HepG2 (cell line): ENCODE results near the gene SHANK2. TPM values are rescaled to one million over a fixed set of nuclear protein-coding genes. Genes with fewer than 3 reads are reported as not detected.

Experiments used
- E2F2 ChIP-seq: sonication (generic); formaldehyde crosslinking; IDR thresholded peaks from 2 replicates; pipeline ENCODE4 v1.4.0; 2020; ENCODE audit warnings: missing genetic modification reagents, borderline replicate concordance
- ELF3 ChIP-seq: IDR thresholded peaks from 2 replicates; pipeline ENCODE4 v1.6.1; 2016; ENCODE audit warnings: missing genetic modification reagents, missing compliant biosample characterization
- MXD3 ChIP-seq: IDR thresholded peaks from 2 replicates; pipeline ENCODE4 v1.6.1; 2016; ENCODE audit warnings: mild to moderate bottlenecking, missing biosample characterization, missing genetic modification reagents
- NBN ChIP-seq: fragments of 450-650 bp; conservative IDR thresholded peaks from 2 replicates; pipeline ENCODE4 v1.6.1; 2017
- RARA ChIP-seq: IDR thresholded peaks from 2 replicates; pipeline ENCODE4 v1.6.1; 2016; ENCODE audit warnings: missing genetic modification reagents, missing compliant biosample characterization
- RBFOX2 ChIP-seq: fragments of 200-400 bp; formaldehyde crosslinking; IDR thresholded peaks from 2 replicates; pipeline ENCODE4 v1.6.1; 2017; ENCODE audit warnings: low read depth, mild to moderate bottlenecking, low read length
- SALL1 ChIP-seq: sonication (generic); formaldehyde crosslinking; IDR thresholded peaks from 2 replicates; pipeline ENCODE4 v1.8.0; 2022; ENCODE audit warnings: mild to moderate bottlenecking, missing genetic modification reagents
- SNAI1 ChIP-seq: sonication (generic); formaldehyde crosslinking; IDR thresholded peaks from 2 replicates; pipeline ENCODE4 v1.5.0; 2020; ENCODE audit warnings: mild to moderate bottlenecking, missing genetic modification reagents, borderline replicate concordance
- USF2 ChIP-seq, 2 experiments: sonication (generic) in 1 of 2; formaldehyde crosslinking in 1 of 2; IDR thresholded peaks; 2 replicates each; pipeline versions ENCODE4 v1.5.1 to v1.6.1; 2011 to 2020; ENCODE audit warnings: borderline replicate concordance in 1 of 2, low read depth in 1 of 2, low read length in 1 of 2, mild to moderate bottlenecking in 1 of 2, missing genetic modification reagents in 1 of 2, moderate library complexity in 1 of 2
- YY1 ChIP-seq: IDR thresholded peaks from 2 replicates; pipeline ENCODE4 v1.6.1; 2011; ENCODE audit warnings: low read length, low read depth, moderate library complexity, mild to moderate bottlenecking; ENCODE audit not compliant: insufficient read depth, insufficient replicate concordance
- ZNF280B ChIP-seq: sonication (generic); formaldehyde crosslinking; IDR thresholded peaks from 2 replicates; pipeline ENCODE4 v1.5.0; 2020; ENCODE audit warnings: missing genetic modification reagents, mild to moderate bottlenecking, borderline replicate concordance
- ZNF335 ChIP-seq: sonication (generic); formaldehyde crosslinking; IDR thresholded peaks from 2 replicates; pipeline ENCODE4 v1.4.0; 2020; ENCODE audit warnings: missing genetic modification reagents
- ZNF549 ChIP-seq: sonication (generic); formaldehyde crosslinking; IDR thresholded peaks from 2 replicates; pipeline ENCODE4 v1.5.0; 2020; ENCODE audit warnings: missing genetic modification reagents
- ZNF609 ChIP-seq: sonication (generic); formaldehyde crosslinking; IDR thresholded peaks from 2 replicates; pipeline ENCODE4 v1.4.0; 2020; ENCODE audit warnings: mild to moderate bottlenecking, missing genetic modification reagents, borderline replicate concordance
- ZNF761 ChIP-seq: sonication (generic); formaldehyde crosslinking; conservative IDR thresholded peaks from 2 replicates; pipeline ENCODE4 v1.4.0; 2020; ENCODE audit warnings: mild to moderate bottlenecking, missing genetic modification reagents
- polyA plus RNA-seq, 8 experiments: library from polyadenylated mRNA; depleted of rRNA in 3 of 8; stranded (reverse) in 7 of 8; unstranded in 1 of 8; fragments of >200 nt; fragmentation: Illumina TruSeq in 4 of 8; extraction: Trizol in 4 of 8; gene quantifications; 2 replicates each; pipeline versions ENCODE4 v1.2.1 to v1.2.3, GENCODE V29; 2011 to 2016; ENCODE audit warnings: low read depth in 4 of 8, missing spikeins in 1 of 8, mixed read lengths in 1 of 8; ENCODE audit not compliant: insufficient read depth in 1 of 8
- total RNA-seq, 5 experiments: library from RNA; depleted of rRNA; stranded (reverse); fragments of >200 nt; fragmentation: Illumina TruSeq; extraction: Trizol; gene quantifications; 2 replicates each; pipeline ENCODE4 v1.2.3, GENCODE V29; 2016; ENCODE audit warnings: low read depth in 1 of 5
- TF ChIP-seq, protein P1 (sequence below): sonication (generic); formaldehyde crosslinking; IDR thresholded peaks from 2 replicates; pipeline ENCODE4 v1.8.1; 2023; ENCODE audit warnings: mild to moderate bottlenecking, missing genetic modification reagents
- TF ChIP-seq, protein P2 (sequence below): sonication (generic); formaldehyde crosslinking; IDR thresholded peaks from 2 replicates; pipeline ENCODE4 v1.5.0; 2020; ENCODE audit warnings: missing genetic modification reagents

SHANK2 gene
- total and polyA plus RNA-seq, 2 of the 13 experiments (the other 11 are each of a cell fraction or from before 2014, with no cell fraction given): 10.2 to 13.0 TPM

GRCh38 chr11:71251761-71252268 lies 562 bp downstream of the SHANK2 start (continued):
- TF ChIP-seq RBFOX2 (peak; percentile 59), SALL1 (CRISPR knock-in tag) (peak; percentile 62), ZNF761 (no peak), YY1 (peak; percentile 53), SNAI1 (0 out of 2 replicates have a peak, but pooled peaks have one; percentile 10), MXD3 (CRISPR knock-in tag) (0 out of 2 replicates have a peak, but pooled peaks have one; percentile 35), ZNF280B (CRISPR knock-in tag) (no peak), ELF3 (CRISPR knock-in tag) (no peak), ZNF609 (no peak), USF2 (IDR thresholded peaks at IDR 0.05; ENCODE audit: low read depth, low read length) (no peak), USF2 (CRISPR knock-in tag; IDR thresholded peaks at IDR 0.05; ENCODE audit: borderline replicate concordance) (no peak), RARA (CRISPR knock-in tag) (0 out of 2 replicates have a peak, but pooled peaks have one; percentile 16), E2F2 (CRISPR knock-in tag) (no peak), ZNF335 (CRISPR knock-in tag) (no peak), ZNF549 (CRISPR knock-in tag) (no peak), NBN (no peak)
- TF ChIP-seq, protein P1, sequence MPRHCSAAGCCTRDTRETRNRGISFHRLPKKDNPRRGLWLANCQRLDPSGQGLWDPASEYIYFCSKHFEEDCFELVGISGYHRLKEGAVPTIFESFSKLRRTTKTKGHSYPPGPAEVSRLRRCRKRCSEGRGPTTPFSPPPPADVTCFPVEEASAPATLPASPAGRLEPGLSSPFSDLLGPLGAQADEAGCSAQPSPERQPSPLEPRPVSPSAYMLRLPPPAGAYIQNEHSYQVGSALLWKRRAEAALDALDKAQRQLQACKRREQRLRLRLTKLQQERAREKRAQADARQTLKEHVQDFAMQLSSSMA (CRISPR knock-in tag): no peak
- TF ChIP-seq, protein P2, sequence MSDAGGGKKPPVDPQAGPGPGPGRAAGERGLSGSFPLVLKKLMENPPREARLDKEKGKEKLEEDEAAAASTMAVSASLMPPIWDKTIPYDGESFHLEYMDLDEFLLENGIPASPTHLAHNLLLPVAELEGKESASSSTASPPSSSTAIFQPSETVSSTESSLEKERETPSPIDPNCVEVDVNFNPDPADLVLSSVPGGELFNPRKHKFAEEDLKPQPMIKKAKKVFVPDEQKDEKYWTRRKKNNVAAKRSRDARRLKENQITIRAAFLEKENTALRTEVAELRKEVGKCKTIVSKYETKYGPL (CRISPR knock-in tag): no peak
